ENCODE data around the gene CFAP68.

DNA sequence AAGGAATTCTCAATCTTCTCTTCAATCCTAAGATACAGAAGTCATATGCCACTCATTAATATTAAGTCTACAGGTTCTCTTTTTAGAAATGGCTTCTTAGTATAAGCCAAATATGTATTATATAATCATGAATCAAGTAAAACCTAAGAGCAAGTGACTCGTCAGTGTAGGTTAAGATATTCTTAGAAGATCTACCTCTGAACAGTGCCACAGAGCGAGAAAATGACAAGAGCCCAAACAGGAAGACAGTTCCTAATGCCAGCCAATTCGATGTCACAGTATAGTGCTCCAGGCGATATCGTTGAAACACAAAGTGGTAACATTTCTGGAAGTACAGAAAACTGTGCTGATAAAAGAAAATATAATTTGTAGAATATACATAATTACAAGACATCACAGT, 41.3 kb upstream of the CFAP68 start:
- TF ChIP-seq, protein P1, sequence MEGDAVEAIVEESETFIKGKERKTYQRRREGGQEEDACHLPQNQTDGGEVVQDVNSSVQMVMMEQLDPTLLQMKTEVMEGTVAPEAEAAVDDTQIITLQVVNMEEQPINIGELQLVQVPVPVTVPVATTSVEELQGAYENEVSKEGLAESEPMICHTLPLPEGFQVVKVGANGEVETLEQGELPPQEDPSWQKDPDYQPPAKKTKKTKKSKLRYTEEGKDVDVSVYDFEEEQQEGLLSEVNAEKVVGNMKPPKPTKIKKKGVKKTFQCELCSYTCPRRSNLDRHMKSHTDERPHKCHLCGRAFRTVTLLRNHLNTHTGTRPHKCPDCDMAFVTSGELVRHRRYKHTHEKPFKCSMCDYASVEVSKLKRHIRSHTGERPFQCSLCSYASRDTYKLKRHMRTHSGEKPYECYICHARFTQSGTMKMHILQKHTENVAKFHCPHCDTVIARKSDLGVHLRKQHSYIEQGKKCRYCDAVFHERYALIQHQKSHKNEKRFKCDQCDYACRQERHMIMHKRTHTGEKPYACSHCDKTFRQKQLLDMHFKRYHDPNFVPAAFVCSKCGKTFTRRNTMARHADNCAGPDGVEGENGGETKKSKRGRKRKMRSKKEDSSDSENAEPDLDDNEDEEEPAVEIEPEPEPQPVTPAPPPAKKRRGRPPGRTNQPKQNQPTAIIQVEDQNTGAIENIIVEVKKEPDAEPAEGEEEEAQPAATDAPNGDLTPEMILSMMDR (CRISPR knock-in tag; IDR thresholded peaks at IDR 0.05), result no peak
- TF ChIP-seq ZNF350 (CRISPR knock-in tag; IDR thresholded peaks at IDR 0.05; ENCODE audit: borderline replicate concordance, low read depth) (no peak), ATF1 (CRISPR knock-in tag; IDR thresholded peaks at IDR 0.05) (no peak), SOX5 (CRISPR knock-in tag; IDR thresholded peaks at IDR 0.05; ENCODE audit: borderline replicate concordance) (no peak), KDM5B (CRISPR knock-in tag; IDR thresholded peaks at IDR 0.05; ENCODE audit: borderline replicate concordance) (no peak), JUNB (CRISPR knock-in tag; IDR thresholded peaks at IDR 0.05; ENCODE audit: borderline replicate concordance) (no peak), JUN (CRISPR knock-in tag; IDR thresholded peaks at IDR 0.05) (no peak), ZNF337 (CRISPR knock-in tag; IDR thresholded peaks at IDR 0.05; ENCODE audit: borderline replicate concordance, low read depth) (no peak), CHD2 (IDR thresholded peaks at IDR 0.05; ENCODE audit: low read depth, low read length) (no peak), HNRNPL (IDR thresholded peaks at IDR 0.05; ENCODE audit: low read depth, low read length) (no peak)
- TF ChIP-seq, protein P2, sequence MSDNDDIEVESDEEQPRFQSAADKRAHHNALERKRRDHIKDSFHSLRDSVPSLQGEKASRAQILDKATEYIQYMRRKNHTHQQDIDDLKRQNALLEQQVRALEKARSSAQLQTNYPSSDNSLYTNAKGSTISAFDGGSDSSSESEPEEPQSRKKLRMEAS (IDR thresholded peaks at IDR 0.05), result no peak
